SK-N-SH (cell line): ENCODE results near the gene GALP. TPM values are rescaled to one million over a fixed set of nuclear protein-coding genes. Genes with fewer than 3 reads are reported as not detected.
"Not testable (repeated sequence)": the region's sequence is repeated elsewhere in the genome, so short reads cannot be mapped to it uniquely, and the experiment has no call there.

Experiments used
- CTCF ChIA-PET: fragments of 300-600, 350-600 bp; formaldehyde crosslinking; extraction: SDS; loops from one replicate; lab custom pipeline; 2021; lab: Yijun Ruan, JAX
- POLR2A ChIA-PET: fragments of 350-600 bp; sonication (Branson Sonifier 250); formaldehyde crosslinking; extraction: SDS; loops from one replicate; lab custom pipeline; 2020; ENCODE audit warnings: antibody characterized with exemption, inconsistent platforms; lab: Yijun Ruan, JAX
- DNase-seq: peaks from one replicate; pipeline ENCODE4 v3.0.0; 2012
- H2AFZ ChIP-seq: fragments of 200-600 bp; sonication (generic); 2 replicates; pipeline ENCODE4 v1.8.1; 2016; ENCODE audit warnings: antibody characterized with exemption, mild to moderate bottlenecking, low read depth
- H3F3A ChIP-seq: fragments of 200-600 bp; sonication (generic); replicated peaks from 2 replicates; pipeline ENCODE3; 2016; ENCODE audit warnings: antibody characterized with exemption, mild to moderate bottlenecking; ENCODE audit not compliant: insufficient read depth
- H3K27ac ChIP-seq, 2 experiments: fragments of 200-500 bp in 1 of 2; fragments of 200-600 bp in 1 of 2; sonication (Bioruptor generic) in 1 of 2; sonication (generic), shearing (Covaris generic) in 1 of 2; 2 replicates each; pipeline versions ENCODE4 v1.5.1 to v1.6.1; 2014 to 2016; ENCODE audit warnings: low read depth in 2 of 2, inconsistent platforms in 1 of 2, low read length in 1 of 2, mild to moderate bottlenecking in 1 of 2, mixed read lengths in 1 of 2
- H3K27me3 ChIP-seq: fragments of 200-600 bp; sonication (generic), shearing (Covaris generic); 2 replicates; pipeline ENCODE4 v1.6.1; 2016; ENCODE audit warnings: mixed run types; ENCODE audit not compliant: insufficient read depth
- H3K36me3 ChIP-seq, 2 experiments: fragments of 200-500 bp in 1 of 2; fragments of 200-600 bp in 1 of 2; sonication (Bioruptor generic) in 1 of 2; sonication (generic) in 1 of 2; replicated peaks in 1 of 2; 2 replicates each; pipeline versions ENCODE3 to v1.5.1; 2014 to 2016; ENCODE audit warnings: low read length in 1 of 2, mild to moderate bottlenecking in 1 of 2; ENCODE audit not compliant: insufficient read depth in 2 of 2, control insufficient read depth in 1 of 2
- H3K4me1 ChIP-seq, 2 experiments: fragments of 200-500 bp in 1 of 2; fragments of 200-600 bp in 1 of 2; sonication (Bioruptor generic) in 1 of 2; sonication (generic), shearing (Covaris generic) in 1 of 2; 2 replicates each; pipeline versions ENCODE4 v1.5.1 to v1.6.1; 2014 to 2016; ENCODE audit warnings: low read depth in 1 of 2, low read length in 1 of 2, mixed run types in 1 of 2; ENCODE audit not compliant: insufficient read depth in 2 of 2, control insufficient read depth in 1 of 2
- H3K4me2 ChIP-seq: fragments of 200-600 bp; sonication (generic), shearing (Covaris generic); 2 replicates; pipeline ENCODE4 v1.6.1; 2017; ENCODE audit warnings: mixed run types
- H3K4me3 ChIP-seq, 2 experiments: fragments of 200-500 bp in 1 of 2; fragments of 200-600 bp in 1 of 2; sonication (Bioruptor generic) in 1 of 2; sonication (generic), shearing (Covaris generic) in 1 of 2; 2 replicates each; pipeline versions ENCODE4 v1.5.1 to v1.8.1; 2014 to 2016; ENCODE audit warnings: low read depth in 2 of 2, inconsistent platforms in 1 of 2, low read length in 1 of 2, mild to moderate bottlenecking in 1 of 2, mixed read lengths in 1 of 2, moderate library complexity in 1 of 2
- H3K79me2 ChIP-seq: fragments of 200-600 bp; sonication (generic); 2 replicates; pipeline ENCODE4 v1.8.1; 2017; ENCODE audit warnings: mild to moderate bottlenecking; ENCODE audit not compliant: insufficient read depth
- H3K9ac ChIP-seq: fragments of 200-600 bp; sonication (generic); 2 replicates; pipeline ENCODE4 v1.6.1; 2017; ENCODE audit warnings: mixed run types
- H3K9me2 ChIP-seq: fragments of 200-600 bp; sonication (generic); 2 replicates; pipeline ENCODE4 v1.6.1; 2017; ENCODE audit warnings: mixed run types
- H3K9me3 ChIP-seq: fragments of 200-600 bp; sonication (generic); 2 replicates; pipeline ENCODE4 v1.6.1; 2017; ENCODE audit warnings: mixed run types, mild to moderate bottlenecking, moderate library complexity
- H4K20me1 ChIP-seq: fragments of 200-600 bp; sonication (generic); 2 replicates; pipeline ENCODE4 v1.6.1; 2017; ENCODE audit warnings: mild to moderate bottlenecking, mixed run types; ENCODE audit not compliant: insufficient read depth
- FOSL2 ChIP-seq: IDR thresholded peaks from 2 replicates; pipeline ENCODE4 v1.4.0; 2012; ENCODE audit warnings: low read depth, mild to moderate bottlenecking, moderate library complexity, borderline replicate concordance
- IRF3 ChIP-seq: fragments of 150-350 bp; IDR thresholded peaks from 2 replicates; pipeline ENCODE4 v1.6.1; 2016; ENCODE audit warnings: mild to moderate bottlenecking, low read depth, low read length
- MAX ChIP-seq: IDR thresholded peaks from 2 replicates; pipeline ENCODE4 v1.4.0; 2012; ENCODE audit warnings: low read depth
- MXI1 ChIP-seq: IDR thresholded peaks from 2 replicates; pipeline ENCODE4 v1.6.1; 2012; ENCODE audit warnings: mild to moderate bottlenecking, low read depth, low read length, improper control_type of control experiment
- NRF1 ChIP-seq: IDR thresholded peaks from 2 replicates; pipeline ENCODE4 v1.6.1; 2012; ENCODE audit warnings: low read depth, mild to moderate bottlenecking, low read length
- PBX3 ChIP-seq: IDR thresholded peaks from 2 replicates; pipeline ENCODE4; 2012
- WGBS: methylation state at CpG from one replicate; pipeline ENCODE4 v1.1.6; 2017; ENCODE audit warnings: low lambda C conversion rate; 5-methylcytosine and 5-hydroxymethylcytosine counted together
- polyA plus RNA-seq, 3 experiments: library from polyadenylated mRNA; depleted of rRNA; stranded (reverse); fragments of >200 nt; gene quantifications; 2 replicates each; pipeline ENCODE4 v1.2.3, GENCODE V29; 2012

The GALP gene
- polyA plus RNA-seq (2012; rRNA removed) = not detected in 2 replicates
- polyA plus RNA-seq (2012; cell fraction: cytosol; rRNA removed) = not detected in 2 replicates
- not detected in 2 replicates for polyA plus RNA-seq (2012; cell fraction: nucleus; rRNA removed)

GRCh38 chr19:56175861-56176307 lies at the start of gene GALP:
GALP (plus strand) TSS chr19:56176008; CDS start chr19:56177109, 1,101 bp downstream.
- H3K4me1 ChIP-seq, H2AFZ ChIP-seq, DNase-seq, H3K9ac ChIP-seq, H3K9me2 ChIP-seq, H3K4me2 ChIP-seq, H3K79me2 ChIP-seq, H3F3A ChIP-seq, POLR2A ChIA-PET, H4K20me1 ChIP-seq, H3K36me3 ChIP-seq, H3K4me3 ChIP-seq, H3K27ac ChIP-seq, H3K9me3 ChIP-seq: not testable (repeated sequence)
- H3K27me3 ChIP-seq = peaks cover 69% of the 10 kb centered on the region
- WGBS = 31% methylated on average over 12 of the region's 15 CpGs
- CTCF ChIA-PET = interaction anchor here (0.7 to 7.1 kb wide), 7 partner anchors 9 to 157 kb away, joined by 3 to 56 read pairs (median 5); no protein-coding TSS in a partner anchor

- Histone ChIP-seq H3K27ac (no peak overlapping the region), H3K79me2 (no peaks in the 10 kb centered on the region), H3K9ac (no peak overlapping the region), H2AFZ (no peak overlapping the region), H3F3A (peaks cover 1% of the 10 kb centered on the region), H4K20me1 (no peaks in the 10 kb centered on the region), H3K4me2 (no peak overlapping the region), H3K27me3 (no peaks in the 10 kb centered on the region), H3K9me3 (no peaks in the 10 kb centered on the region), H3K9me2 (no peaks in the 10 kb centered on the region), H3K4me1 (no peaks in the 10 kb centered on the region), H3K4me3 (no peak overlapping the region), H3K36me3 (no peaks in the 10 kb centered on the region)
- ChIA-PET CTCF (no interaction called here), POLR2A (no interaction called here)
- 88% methylated on average over 17 of the region's 19 CpGs for WGBS
- DNase-seq = no peak
- no peak for TF ChIP-seq MXI1
- no peak for TF ChIP-seq FOSL2
- no peak for TF ChIP-seq NRF1
These were observed 48.6 kb upstream of the GALP start for GRCh38 chr19:56126983-56127780.

GRCh38 chr19:56130006-56130405 lies 45.8 kb upstream of the GALP start:
- Histone ChIP-seq H3K27me3 (no peaks in the 10 kb centered on the region), H3K36me3 (no peaks in the 10 kb centered on the region), H3K4me2 (no peak overlapping the region), H3K27ac (no peak overlapping the region), H3K4me1 (peaks cover 0 to 9% of the 10 kb centered on the region in 2 experiments; a peak in 2 of 4 replicates), H3K9ac (no peak overlapping the region), H3K79me2 (no peaks in the 10 kb centered on the region), H2AFZ (no peak overlapping the region), H4K20me1 (no peaks in the 10 kb centered on the region), H3F3A (no peaks in the 10 kb centered on the region), H3K9me3 (no peaks in the 10 kb centered on the region), H3K9me2 (no peaks in the 10 kb centered on the region), H3K4me3 (no peak overlapping the region)
- ChIA-PET POLR2A (no interaction called here), CTCF (no interaction called here)
- TF ChIP-seq IRF3 (no peak), MAX (no peak), PBX3 (no peak)
- 73% methylated on average over 7 of the region's 7 CpGs for WGBS
- no peak for DNase-seq
